K562 (cell line): ENCODE results near the gene MARCHF3. TPM values are rescaled to one million over a fixed set of nuclear protein-coding genes. Genes with fewer than 3 reads are reported as not detected.

ENCODE experiments used
- CBX5 ChIP-seq: IDR thresholded peaks from 2 replicates; pipeline ENCODE4 v1.6.1; 2014; ENCODE audit warnings: low read depth, borderline replicate concordance
- CEBPG ChIP-seq, 3 experiments: fragments of 200-800 bp in 1 of 3; sonication (Bioruptor generic) in 1 of 3; sonication (generic) in 1 of 3; formaldehyde crosslinking in 1 of 3; IDR thresholded peaks in 2 of 3; conservative IDR thresholded peaks in 1 of 3; 2 replicates each; pipeline versions ENCODE4 v1.6.1 to v1.8.0; 2016 to 2022; ENCODE audit warnings: missing compliant biosample characterization in 2 of 3, missing genetic modification characterization in 2 of 3, mild to moderate bottlenecking in 1 of 3, missing genetic modification reagents in 1 of 3
- CXXC5 ChIP-seq: fragments of 250-450 bp; sonication (Bioruptor Pico); IDR thresholded peaks from 2 replicates; pipeline ENCODE4 v1.8.0; 2022; ENCODE audit warnings: inconsistent platforms, mild to moderate bottlenecking, moderate library complexity
- E2F3 ChIP-seq: fragments of 250-450 bp; sonication (Bioruptor Pico); IDR thresholded peaks from 2 replicates; pipeline ENCODE4 v1.4.0; 2020; ENCODE audit warnings: mild to moderate bottlenecking
- EP300 ChIP-seq: IDR thresholded peaks from 2 replicates; pipeline ENCODE4 v1.6.1; 2012; ENCODE audit warnings: low read length, improper control_type of control experiment
- FOS ChIP-seq: IDR thresholded peaks from 3 replicates; pipeline ENCODE4 v1.6.1; 2011; ENCODE audit not compliant: insufficient read length; ENCODE audit errors: extremely low read depth
- HDAC2 ChIP-seq: fragments of 450-650 bp; IDR thresholded peaks from 2 replicates; pipeline ENCODE4 v1.6.1; 2016; ENCODE audit warnings: mild to moderate bottlenecking
- KDM2B ChIP-seq: fragments of 250-450 bp; sonication (Bioruptor Pico); IDR thresholded peaks from 2 replicates; pipeline ENCODE4 v1.8.0; 2021; ENCODE audit warnings: mild to moderate bottlenecking, moderate library complexity
- KLF13 ChIP-seq: fragments of 450-650 bp; IDR thresholded peaks from 2 replicates; pipeline ENCODE4 v1.6.1; 2016; ENCODE audit warnings: missing genetic modification characterization, low read depth, mild to moderate bottlenecking, missing compliant biosample characterization, moderate library complexity, borderline replicate concordance
- LCOR ChIP-seq: sonication (generic); formaldehyde crosslinking; IDR thresholded peaks from 2 replicates; pipeline ENCODE4 v1.8.0; 2022; ENCODE audit warnings: mild to moderate bottlenecking, missing genetic modification reagents
- NFE2 ChIP-seq: IDR thresholded peaks from 2 replicates; pipeline ENCODE4 v1.6.1; 2014; ENCODE audit warnings: antibody characterized with exemption, low read depth
- SMARCC2 ChIP-seq: fragments of 450-650 bp; IDR thresholded peaks from 2 replicates; pipeline ENCODE4 v1.6.1; 2017; ENCODE audit warnings: antibody characterized with exemption, moderate library complexity, mild to moderate bottlenecking, low read depth
- TCF3 ChIP-seq: sonication (generic); formaldehyde crosslinking; IDR thresholded peaks from 2 replicates; pipeline ENCODE4 v1.4.0; 2020; ENCODE audit warnings: mild to moderate bottlenecking, missing genetic modification reagents
- TCFL5 ChIP-seq: fragments of 250-450 bp; sonication (Bioruptor Pico); conservative IDR thresholded peaks from 2 replicates; pipeline ENCODE4 v1.6.1; 2021; ENCODE audit warnings: mild to moderate bottlenecking, moderate library complexity, matching md5 sums
- ZNF24 ChIP-seq: fragments of 450-650 bp; IDR thresholded peaks from 2 replicates; pipeline ENCODE4 v1.6.1; 2016
- ZNF263 ChIP-seq: sonication (generic); formaldehyde crosslinking; IDR thresholded peaks from 2 replicates; pipeline ENCODE4 v1.8.0; 2022; ENCODE audit warnings: mild to moderate bottlenecking, missing genetic modification reagents, borderline replicate concordance
- ZNF282 ChIP-seq: sonication (generic); formaldehyde crosslinking; IDR thresholded peaks from 2 replicates; pipeline ENCODE4 v1.8.1; 2023; ENCODE audit warnings: missing genetic modification reagents
- polyA plus RNA-seq, 8 experiments: library from polyadenylated mRNA; depleted of rRNA in 4 of 8; stranded (reverse) in 5 of 8; unstranded in 3 of 8; fragments of >200 nt; fragmentation: Nextera tagmentation in 2 of 8; fragmentation: Illumina TruSeq in 1 of 8; extraction: Ambion mirVana in 2 of 8; extraction: Trizol in 1 of 8; gene quantifications; 2 replicates each; pipeline versions ENCODE4 v1.2.1 to v1.2.3, GENCODE V29; 2011 to 2014; ENCODE audit warnings: inconsistent platforms in 1 of 8, missing spikeins in 1 of 8
- total RNA-seq, 7 experiments: library from RNA; depleted of rRNA in 6 of 7; stranded (reverse); fragments of >200 nt in 6 of 7; fragmentation: Illumina TruSeq in 2 of 7; extraction: Trizol in 2 of 7; gene quantifications; 2 replicates each; pipeline versions ENCODE4 v1.2.1 to v1.2.3, GENCODE V29; 2011 to 2021; ENCODE audit warnings: low replicate concordance in 1 of 7
- TF ChIP-seq, protein P1 (sequence below), 2 experiments: fragments of 450-650 bp; conservative IDR thresholded peaks; 2 replicates each; pipeline ENCODE4 v1.6.1; 2017; ENCODE audit warnings: mild to moderate bottlenecking in 2 of 2, moderate library complexity in 2 of 2
- TF ChIP-seq, protein P2 (sequence below): fragments of 450-650 bp; formaldehyde crosslinking; IDR thresholded peaks from 2 replicates; pipeline ENCODE4 v1.4.0; 2022; ENCODE audit warnings: missing genetic modification characterization
- TF ChIP-seq, protein P3 (sequence below): fragments of 250-450 bp; sonication (Bioruptor Pico); IDR thresholded peaks from 2 replicates; pipeline ENCODE4 v1.5.1; 2021; ENCODE audit warnings: mild to moderate bottlenecking
- TF ChIP-seq, protein P4 (sequence below): fragments of 250-450 bp; sonication (Bioruptor Pico); IDR thresholded peaks from 2 replicates; pipeline ENCODE4 v1.5.0; 2021; ENCODE audit warnings: mild to moderate bottlenecking, moderate library complexity

The MARCHF3 gene
- total and polyA plus RNA-seq, 9 of the 15 experiments (the other 6 are each of a cell fraction or from before 2014, with no cell fraction given) = 5.6 to 37.4 (median 16.5) TPM

DNA sequence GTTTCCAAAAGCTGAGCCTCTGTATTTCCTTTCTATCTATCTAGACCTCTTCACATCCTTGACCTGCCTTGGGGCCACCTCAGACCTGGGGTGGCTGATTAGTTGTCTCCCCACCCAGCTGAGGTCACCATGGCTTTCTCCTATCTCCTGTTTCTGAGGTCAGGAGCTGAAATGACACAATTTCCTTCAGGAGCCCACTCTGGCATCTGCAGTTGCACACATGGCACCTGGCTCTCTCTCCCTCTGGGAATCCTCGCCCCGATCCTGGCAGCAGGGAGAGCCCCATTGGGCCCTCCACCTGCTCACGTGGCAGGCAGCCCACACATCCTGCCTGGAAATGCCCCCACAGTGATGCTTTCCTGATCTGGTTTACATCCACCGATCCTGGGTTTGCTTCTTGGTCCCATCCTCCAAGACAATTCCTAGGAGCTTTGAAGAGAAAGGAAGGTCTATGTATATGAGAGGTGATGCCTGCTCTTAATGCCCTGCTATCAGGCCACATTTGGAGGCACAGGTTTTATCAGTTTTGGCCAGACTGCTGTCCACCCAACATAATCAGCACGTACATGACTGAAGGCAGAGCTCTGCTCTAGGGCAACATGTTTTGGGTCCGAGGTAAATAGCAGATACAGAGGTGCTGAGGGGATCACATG, 53.7 kb downstream of the MARCHF3 start (continued):
- TF ChIP-seq EP300 = peak; percentile 96
- no peak for TF ChIP-seq CBX5
- TF ChIP-seq CEBPG (CRISPR knock-in tag; IDR thresholded peaks at IDR 0.05) = peak; percentile 16; the same call in 1 of the 2 replicates
- TF ChIP-seq CEBPG (tag; conservative IDR thresholded peaks at IDR 0.05 in 1 of 2, IDR thresholded peaks at IDR 0.05 in 1 of 2) = no peak
- TF ChIP-seq ZNF282 (CRISPR knock-in tag) = no peak
- TF ChIP-seq, protein P1, sequence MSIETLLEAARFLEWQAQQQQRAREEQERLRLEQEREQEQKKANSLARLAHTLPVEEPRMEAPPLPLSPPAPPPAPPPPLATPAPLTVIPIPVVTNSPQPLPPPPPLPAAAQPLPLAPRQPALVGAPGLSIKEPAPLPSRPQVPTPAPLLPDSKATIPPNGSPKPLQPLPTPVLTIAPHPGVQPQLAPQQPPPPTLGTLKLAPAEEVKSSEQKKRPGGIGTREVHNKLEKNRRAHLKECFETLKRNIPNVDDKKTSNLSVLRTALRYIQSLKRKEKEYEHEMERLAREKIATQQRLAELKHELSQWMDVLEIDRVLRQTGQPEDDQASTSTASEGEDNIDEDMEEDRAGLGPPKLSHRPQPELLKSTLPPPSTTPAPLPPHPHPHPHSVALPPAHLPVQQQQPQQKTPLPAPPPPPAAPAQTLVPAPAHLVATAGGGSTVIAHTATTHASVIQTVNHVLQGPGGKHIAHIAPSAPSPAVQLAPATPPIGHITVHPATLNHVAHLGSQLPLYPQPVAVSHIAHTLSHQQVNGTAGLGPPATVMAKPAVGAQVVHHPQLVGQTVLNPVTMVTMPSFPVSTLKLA (conservative IDR thresholded peaks at IDR 0.05) = peak; percentile 63 to 78; a peak in 3 of 4 replicates
- TF ChIP-seq LCOR (CRISPR knock-in tag) = peak; percentile 89
- TF ChIP-seq ZNF24 = no peak
- no peak for TF ChIP-seq E2F3 (CRISPR knock-in tag)
- no peak for TF ChIP-seq KDM2B (CRISPR knock-in tag)
- TF ChIP-seq, protein P2, sequence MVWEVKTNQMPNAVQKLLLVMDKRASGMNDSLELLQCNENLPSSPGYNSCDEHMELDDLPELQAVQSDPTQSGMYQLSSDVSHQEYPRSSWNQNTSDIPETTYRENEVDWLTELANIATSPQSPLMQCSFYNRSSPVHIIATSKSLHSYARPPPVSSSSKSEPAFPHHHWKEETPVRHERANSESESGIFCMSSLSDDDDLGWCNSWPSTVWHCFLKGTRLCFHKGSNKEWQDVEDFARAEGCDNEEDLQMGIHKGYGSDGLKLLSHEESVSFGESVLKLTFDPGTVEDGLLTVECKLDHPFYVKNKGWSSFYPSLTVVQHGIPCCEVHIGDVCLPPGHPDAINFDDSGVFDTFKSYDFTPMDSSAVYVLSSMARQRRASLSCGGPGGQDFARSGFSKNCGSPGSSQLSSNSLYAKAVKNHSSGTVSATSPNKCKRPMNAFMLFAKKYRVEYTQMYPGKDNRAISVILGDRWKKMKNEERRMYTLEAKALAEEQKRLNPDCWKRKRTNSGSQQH = peak; percentile 12; the same call in 1 of the 2 replicates
- TF ChIP-seq SMARCC2 = peak; percentile 83; the same call in 1 of the 2 replicates
- TF ChIP-seq NFE2 = peak; percentile 29; the same call in 1 of the 2 replicates
- TF ChIP-seq, protein P3, sequence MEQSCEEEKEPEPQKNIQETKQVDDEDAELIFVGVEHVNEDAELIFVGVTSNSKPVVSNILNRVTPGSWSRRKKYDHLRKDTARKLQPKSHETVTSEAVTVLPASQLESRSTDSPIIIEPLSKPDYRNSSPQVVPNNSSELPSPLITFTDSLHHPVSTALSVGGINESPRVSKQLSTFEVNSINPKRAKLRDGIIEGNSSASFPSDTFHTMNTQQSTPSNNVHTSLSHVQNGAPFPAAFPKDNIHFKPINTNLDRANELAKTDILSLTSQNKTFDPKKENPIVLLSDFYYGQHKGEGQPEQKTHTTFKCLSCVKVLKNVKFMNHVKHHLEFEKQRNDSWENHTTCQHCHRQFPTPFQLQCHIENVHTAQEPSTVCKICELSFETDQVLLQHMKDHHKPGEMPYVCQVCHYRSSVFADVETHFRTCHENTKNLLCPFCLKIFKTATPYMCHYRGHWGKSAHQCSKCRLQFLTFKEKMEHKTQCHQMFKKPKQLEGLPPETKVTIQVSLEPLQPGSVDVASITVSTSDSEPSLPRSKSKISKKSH (CRISPR knock-in tag) = no peak
- TF ChIP-seq, protein P4, sequence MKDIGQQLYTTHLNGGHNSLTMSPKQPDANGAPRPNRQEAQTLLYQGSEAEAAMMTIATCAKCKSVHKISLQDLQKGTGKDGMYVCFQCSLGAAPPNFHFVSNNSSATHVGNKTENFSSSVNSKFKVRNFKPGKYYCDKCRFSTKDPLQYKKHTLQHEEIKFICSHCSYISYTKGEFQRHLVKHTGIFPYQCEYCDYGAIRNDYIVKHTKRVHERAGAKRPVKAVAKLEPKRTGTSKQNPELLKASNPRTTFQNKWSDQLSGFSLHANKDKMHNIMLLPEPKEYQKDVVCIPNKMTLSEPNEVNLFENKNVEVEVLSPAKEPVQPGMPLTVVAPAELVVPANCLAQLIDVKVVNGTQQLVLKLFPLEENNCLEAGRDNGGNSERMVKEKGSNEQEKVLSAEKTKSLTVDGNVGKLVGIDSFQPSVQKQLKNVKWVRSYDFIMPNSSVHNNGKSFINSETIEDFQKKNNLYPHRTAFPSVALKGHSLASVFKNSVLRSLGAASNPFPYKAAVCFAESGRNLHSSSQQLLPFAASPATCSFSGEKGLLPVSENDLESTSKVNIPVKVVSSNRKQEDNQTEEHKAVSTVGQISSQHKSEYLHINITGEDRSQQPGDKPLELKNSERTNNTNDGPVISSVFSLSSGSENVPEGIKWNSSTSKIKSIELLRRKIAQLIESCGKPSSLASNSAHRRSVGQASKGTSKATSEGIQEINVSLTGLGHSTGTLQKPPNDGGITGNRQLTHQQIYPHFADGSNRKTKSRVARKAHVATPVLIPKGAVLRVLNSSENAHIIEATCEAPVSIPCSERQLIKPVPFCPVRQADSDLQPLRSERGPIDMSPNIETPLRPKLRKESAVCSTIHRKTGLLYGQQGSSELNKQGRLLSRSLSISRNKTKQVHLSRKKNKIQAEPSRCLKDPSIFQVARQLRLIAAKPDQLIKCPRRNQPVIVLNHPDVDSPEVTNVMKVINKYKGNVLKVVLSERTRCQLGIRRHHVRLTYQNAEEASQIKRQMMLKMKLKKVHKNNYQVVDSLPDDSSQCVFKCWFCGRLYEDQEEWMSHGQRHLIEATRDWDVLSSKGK (CRISPR knock-in tag) = no peak
- no peak for TF ChIP-seq ZNF263 (CRISPR knock-in tag)
- TF ChIP-seq HDAC2 = peak; percentile 69; the same call in 1 of the 2 replicates
- TF ChIP-seq TCF3 (CRISPR knock-in tag) = peak; percentile 96
- TF ChIP-seq FOS = no peak
- TF ChIP-seq TCFL5 (CRISPR knock-in tag) = no peak
- no peak for TF ChIP-seq KLF13 (tag)
- TF ChIP-seq CXXC5 (CRISPR knock-in tag) = peak; percentile 84
